Measurements from ENCODE around the gene EIF3A.

DNA sequence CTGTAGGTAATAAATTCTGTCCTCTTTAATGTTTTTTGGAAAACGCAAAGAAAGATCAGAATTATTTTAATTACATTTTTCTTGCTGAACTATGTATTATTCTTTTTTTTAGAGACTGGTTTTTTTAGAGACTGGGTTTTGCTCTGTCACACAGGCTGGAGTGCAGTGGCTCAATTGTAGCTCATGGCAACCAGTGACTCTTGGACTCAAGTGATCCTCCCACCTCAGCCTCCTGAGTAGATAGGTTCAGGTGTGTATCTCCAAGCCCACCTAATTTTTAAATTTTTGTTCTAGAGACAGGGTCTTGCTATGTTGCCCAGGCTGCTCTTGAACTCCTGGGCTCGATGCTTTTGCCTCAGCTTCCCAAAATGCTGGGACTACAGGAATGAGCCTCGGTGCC is 18.0 kb upstream of the EIF3A start:
- no peak for TF ChIP-seq EZH2 (IDR thresholded peaks at IDR 0.05; ENCODE audit: insufficient read depth, low read length)
- TF ChIP-seq, protein P1, sequence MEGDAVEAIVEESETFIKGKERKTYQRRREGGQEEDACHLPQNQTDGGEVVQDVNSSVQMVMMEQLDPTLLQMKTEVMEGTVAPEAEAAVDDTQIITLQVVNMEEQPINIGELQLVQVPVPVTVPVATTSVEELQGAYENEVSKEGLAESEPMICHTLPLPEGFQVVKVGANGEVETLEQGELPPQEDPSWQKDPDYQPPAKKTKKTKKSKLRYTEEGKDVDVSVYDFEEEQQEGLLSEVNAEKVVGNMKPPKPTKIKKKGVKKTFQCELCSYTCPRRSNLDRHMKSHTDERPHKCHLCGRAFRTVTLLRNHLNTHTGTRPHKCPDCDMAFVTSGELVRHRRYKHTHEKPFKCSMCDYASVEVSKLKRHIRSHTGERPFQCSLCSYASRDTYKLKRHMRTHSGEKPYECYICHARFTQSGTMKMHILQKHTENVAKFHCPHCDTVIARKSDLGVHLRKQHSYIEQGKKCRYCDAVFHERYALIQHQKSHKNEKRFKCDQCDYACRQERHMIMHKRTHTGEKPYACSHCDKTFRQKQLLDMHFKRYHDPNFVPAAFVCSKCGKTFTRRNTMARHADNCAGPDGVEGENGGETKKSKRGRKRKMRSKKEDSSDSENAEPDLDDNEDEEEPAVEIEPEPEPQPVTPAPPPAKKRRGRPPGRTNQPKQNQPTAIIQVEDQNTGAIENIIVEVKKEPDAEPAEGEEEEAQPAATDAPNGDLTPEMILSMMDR (IDR thresholded peaks at IDR 0.05; ENCODE audit: insufficient read depth, low read depth, low read length): no peak

All from astrocyte (in vitro differentiated cells and primary cell).